HepG2 (cell line): ENCODE measurements around the gene PLA2R1. TPM values are rescaled to one million over a fixed set of nuclear protein-coding genes. Genes with fewer than 3 reads are reported as not detected.

Experiments used
- ATAC-seq: fragments of 200-7000 bp; cut with Tn5 transposase; 3 replicates; pipeline ENCODE4 v1.9.1; 2020; ENCODE audit warnings: mild to moderate bottlenecking, moderate library complexity
- BruUV-seq: library from RNA; stranded (reverse); fragments of 400-500 nt; replicated peaks from 2 replicates; lab custom pipeline; 2021; lab: Mats Ljungman, UMichigan
- CTCF ChIA-PET: fragments of 300-600 bp; formaldehyde crosslinking; extraction: SDS; loops from one replicate; lab custom pipeline; 2021; ENCODE audit warnings: low total read pairs, inconsistent platforms, low intra/inter-chr PET ratio; lab: Yijun Ruan, JAX
- POLR2A ChIA-PET: fragments of 350-600 bp; sonication (Branson Sonifier 250); formaldehyde crosslinking; loops from one replicate; lab custom pipeline; 2020; ENCODE audit warnings: antibody characterized with exemption, inconsistent platforms; lab: Yijun Ruan, JAX
- DNase-seq: peaks from one replicate; pipeline ENCODE4 v3.0.0-alpha.2; 2015; ENCODE audit warnings: low spot score
- FAIRE-seq: peaks from 3 replicates; lab custom pipeline; 2011; peaks lifted over from hg19 to GRCh38; lab: Jason Lieb, UNC
- H2AFZ ChIP-seq: one replicate; pipeline ENCODE4 v1.6.1; 2011; ENCODE audit warnings: low read length, inconsistent platforms
- H3K27ac ChIP-seq: fragments of 300-600 bp; 3 replicates; pipeline ENCODE4 v1.8.0; 2011; ENCODE audit warnings: mixed run types, mild to moderate bottlenecking, mixed read lengths, low read length, inconsistent platforms; ENCODE audit not compliant: insufficient read depth; ENCODE audit errors: extremely low read length
- H3K27me3 ChIP-seq, 2 experiments: fragments of 200-600 bp in 1 of 2; 2 replicates in 1 of 2; 3 replicates in 1 of 2; pipeline versions ENCODE4 v1.6.0 to v1.8.0; 2011; ENCODE audit warnings: low read length in 2 of 2, mild to moderate bottlenecking in 2 of 2, moderate library complexity in 2 of 2, inconsistent platforms in 1 of 2; ENCODE audit not compliant: insufficient read depth in 2 of 2, control insufficient read depth in 1 of 2
- H3K36me3 ChIP-seq, 2 experiments: fragments of 200-600 bp in 1 of 2; replicated peaks in 1 of 2; 2 replicates in 1 of 2; 3 replicates in 1 of 2; pipeline versions ENCODE4 v1.5.1 to v1.8.0; 2011; ENCODE audit warnings: low read length in 2 of 2, inconsistent platforms in 1 of 2; ENCODE audit not compliant: insufficient read depth in 2 of 2, control insufficient read depth in 1 of 2
- H3K4me1 ChIP-seq: 2 replicates; pipeline ENCODE4 v1.5.1; 2012; ENCODE audit warnings: low read length, inconsistent platforms; ENCODE audit not compliant: insufficient read depth
- H3K4me2 ChIP-seq: 2 replicates; pipeline ENCODE4 v1.6.0; 2011; ENCODE audit warnings: low read depth, low read length, inconsistent platforms
- H3K4me3 ChIP-seq, 3 experiments: fragments of 200-600 bp in 1 of 3; sonication (generic), shearing (Covaris generic) in 1 of 3; replicated peaks in 1 of 3; 2 replicates each; pipeline ENCODE4 v1.5.1; 2011 to 2016; ENCODE audit warnings: low read length in 3 of 3, inconsistent platforms in 2 of 3, low read depth in 2 of 3, mild to moderate bottlenecking in 2 of 3, control low read depth in 1 of 3, mixed read lengths in 1 of 3; ENCODE audit not compliant: insufficient read depth in 1 of 3
- H3K79me2 ChIP-seq: one replicate; pipeline ENCODE4 v1.6.1; 2011; ENCODE audit warnings: low read length, inconsistent platforms; ENCODE audit not compliant: insufficient read depth
- H3K9ac ChIP-seq: 2 replicates; pipeline ENCODE4 v1.6.0; 2011; ENCODE audit warnings: mild to moderate bottlenecking, low read depth, low read length, inconsistent platforms; ENCODE audit not compliant: insufficient read depth
- H3K9me3 ChIP-seq: 2 replicates; pipeline ENCODE4 v1.5.1; 2012; ENCODE audit warnings: mild to moderate bottlenecking, low read length
- H4K20me1 ChIP-seq: 2 replicates; pipeline ENCODE4 v1.6.0; 2011; ENCODE audit warnings: inconsistent platforms, mild to moderate bottlenecking, low read length, moderate library complexity; ENCODE audit not compliant: insufficient read depth
- ATM ChIP-seq: fragments of 450-650 bp; IDR thresholded peaks from 2 replicates; pipeline ENCODE4 v1.7.1; 2017; ENCODE audit warnings: mild to moderate bottlenecking, borderline replicate concordance
- KLF16 ChIP-seq, 2 experiments: sonication (generic) in 1 of 2; formaldehyde crosslinking in 1 of 2; IDR thresholded peaks; 2 replicates each; pipeline versions ENCODE4 v1.6.1 to v1.8.0; 2016 to 2023; ENCODE audit warnings: missing genetic modification reagents in 2 of 2, missing compliant biosample characterization in 1 of 2
- MIER2 ChIP-seq: IDR thresholded peaks from 2 replicates; pipeline ENCODE4 v1.6.1; 2016; ENCODE audit warnings: missing biosample characterization, missing genetic modification reagents
- NFIB ChIP-seq: sonication (generic); formaldehyde crosslinking; IDR thresholded peaks from 2 replicates; pipeline ENCODE4 v1.9.0; 2021; ENCODE audit warnings: missing genetic modification reagents, mild to moderate bottlenecking, borderline replicate concordance
- NR1H2 ChIP-seq: sonication (generic); formaldehyde crosslinking; IDR thresholded peaks from 2 replicates; pipeline ENCODE4 v1.8.1; 2022; ENCODE audit warnings: low read depth, missing genetic modification reagents, borderline replicate concordance
- TEAD3 ChIP-seq: optimal IDR thresholded peaks from 2 replicates; pipeline ENCODE3; 2016; ENCODE audit warnings: borderline replicate concordance
- YEATS4 ChIP-seq: sonication (generic); formaldehyde crosslinking; IDR thresholded peaks from 2 replicates; pipeline ENCODE4 v1.4.0; 2020; ENCODE audit warnings: missing genetic modification reagents, borderline replicate concordance
- ZNF619 ChIP-seq: sonication (generic); formaldehyde crosslinking; IDR thresholded peaks from 2 replicates; pipeline ENCODE4 v1.4.0; 2020; ENCODE audit warnings: mild to moderate bottlenecking, missing genetic modification reagents
- WGBS: methylation state at CpG from one replicate; pipeline ENCODE4 v1.1.6; 2017; ENCODE audit warnings: low lambda C conversion rate; 5-methylcytosine and 5-hydroxymethylcytosine counted together
- in situ Hi-C: cut with HindIII; loops from 2 replicates; pipeline ENCODE4 v1.10.0; 2017; ENCODE audit warnings: low pct_unique_long_range_greater_than_20kb; ENCODE audit not compliant: extremely low pct_ligation_motif_present
- intact Hi-C: fragments of 100-400 bp; cut with micrococcal nuclease; formaldehyde crosslinking; loops from one replicate; pipeline ENCODE4 v1.10.0; 2022; ENCODE audit not compliant: unreplicated experiment
- polyA plus RNA-seq, 8 experiments: library from polyadenylated mRNA; depleted of rRNA in 3 of 8; stranded (reverse) in 7 of 8; unstranded in 1 of 8; fragments of >200 nt; fragmentation: Illumina TruSeq in 4 of 8; extraction: Trizol in 4 of 8; gene quantifications; 2 replicates each; pipeline versions ENCODE4 v1.2.1 to v1.2.3, GENCODE V29; 2011 to 2016; ENCODE audit warnings: low read depth in 4 of 8, missing spikeins in 1 of 8, mixed read lengths in 1 of 8; ENCODE audit not compliant: insufficient read depth in 1 of 8
- total RNA-seq, 5 experiments: library from RNA; depleted of rRNA; stranded (reverse); fragments of >200 nt; fragmentation: Illumina TruSeq; extraction: Trizol; gene quantifications; 2 replicates each; pipeline ENCODE4 v1.2.3, GENCODE V29; 2016; ENCODE audit warnings: low read depth in 1 of 5
- TF ChIP-seq, protein P1 (sequence below): conservative IDR thresholded peaks from 2 replicates; pipeline ENCODE4 v1.6.1; 2018; ENCODE audit warnings: missing genetic modification reagents
- TF ChIP-seq, protein P2 (sequence below): sonication (generic); formaldehyde crosslinking; IDR thresholded peaks from 2 replicates; pipeline ENCODE4 v1.4.0; 2020; ENCODE audit warnings: missing genetic modification reagents, mild to moderate bottlenecking, borderline replicate concordance

Gene PLA2R1
- total and polyA plus RNA-seq, 2 of the 13 experiments (the other 11 are each of a cell fraction or from before 2014, with no cell fraction given) = not detected

DNA sequence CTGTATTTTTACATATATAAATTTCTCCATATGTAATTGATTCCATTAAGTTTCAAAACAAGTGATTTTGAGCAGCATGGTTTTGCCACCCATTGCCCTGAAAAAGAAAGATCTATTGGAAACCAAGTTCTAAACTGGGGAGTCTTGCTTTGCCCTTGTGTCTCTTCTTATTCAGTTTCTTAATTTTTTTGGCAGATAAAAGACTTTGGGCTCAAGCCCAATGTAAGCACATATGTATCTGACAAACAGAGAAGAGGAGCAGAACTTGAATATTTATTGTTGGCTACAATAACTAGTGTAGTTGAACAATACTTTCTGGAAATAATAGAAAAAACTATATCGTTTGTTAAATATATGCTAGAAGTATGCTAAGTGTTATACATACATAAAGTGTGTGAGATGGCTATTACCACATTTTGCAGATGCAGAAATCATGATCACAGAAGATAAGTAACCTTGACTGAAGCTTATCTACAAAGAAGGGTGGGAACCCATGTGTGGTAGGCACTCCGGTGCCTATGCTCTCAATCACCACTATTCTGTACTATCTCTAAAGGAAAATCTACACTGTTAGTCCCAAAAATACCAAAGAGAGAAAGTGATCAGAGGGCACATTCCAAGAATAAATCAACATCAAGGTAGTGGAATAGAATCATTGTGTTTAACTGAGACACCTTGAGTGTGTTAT, 109.1 kb downstream of the PLA2R1 start:
- Histone ChIP-seq H3K9ac (no peak overlapping the region), H3K4me2 (no peak overlapping the region), H3K27ac (no peak overlapping the region), H3K36me3 (no peaks in the 10 kb centered on the region), H2AFZ (no peak overlapping the region)
- WGBS = 45% methylated on average over 2 of the region's 2 CpGs
- no TSS peak for BruUV-seq
- in situ Hi-C loops = no loop called here
- CTCF ChIA-PET = no interaction called here
- ATAC-seq = no peak
- TF ChIP-seq, protein P1, sequence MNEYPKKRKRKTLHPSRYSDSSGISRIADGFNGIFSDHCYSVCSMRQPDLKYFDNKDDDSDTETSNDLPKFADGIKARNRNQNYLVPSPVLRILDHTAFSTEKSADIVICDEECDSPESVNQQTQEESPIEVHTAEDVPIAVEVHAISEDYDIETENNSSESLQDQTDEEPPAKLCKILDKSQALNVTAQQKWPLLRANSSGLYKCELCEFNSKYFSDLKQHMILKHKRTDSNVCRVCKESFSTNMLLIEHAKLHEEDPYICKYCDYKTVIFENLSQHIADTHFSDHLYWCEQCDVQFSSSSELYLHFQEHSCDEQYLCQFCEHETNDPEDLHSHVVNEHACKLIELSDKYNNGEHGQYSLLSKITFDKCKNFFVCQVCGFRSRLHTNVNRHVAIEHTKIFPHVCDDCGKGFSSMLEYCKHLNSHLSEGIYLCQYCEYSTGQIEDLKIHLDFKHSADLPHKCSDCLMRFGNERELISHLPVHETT (CRISPR knock-in tag) = no peak
- TF ChIP-seq, all 625 proteins: peak for 0
- DNase-seq (no peak), FAIRE-seq (no peak)
- Histone ChIP-seq H3K79me2 (no peaks in the 10 kb centered on the region), H3K9me3 (no peaks in the 10 kb centered on the region), H3K4me3 (no peak overlapping the region), H4K20me1 (no peaks in the 10 kb centered on the region; the same call in 1 of the 2 replicates), H3K4me1 (no peaks in the 10 kb centered on the region), H3K27me3 (no peaks in the 10 kb centered on the region)
- POLR2A ChIA-PET = no interaction called here
- intact Hi-C loops = no loop called here

DNA sequence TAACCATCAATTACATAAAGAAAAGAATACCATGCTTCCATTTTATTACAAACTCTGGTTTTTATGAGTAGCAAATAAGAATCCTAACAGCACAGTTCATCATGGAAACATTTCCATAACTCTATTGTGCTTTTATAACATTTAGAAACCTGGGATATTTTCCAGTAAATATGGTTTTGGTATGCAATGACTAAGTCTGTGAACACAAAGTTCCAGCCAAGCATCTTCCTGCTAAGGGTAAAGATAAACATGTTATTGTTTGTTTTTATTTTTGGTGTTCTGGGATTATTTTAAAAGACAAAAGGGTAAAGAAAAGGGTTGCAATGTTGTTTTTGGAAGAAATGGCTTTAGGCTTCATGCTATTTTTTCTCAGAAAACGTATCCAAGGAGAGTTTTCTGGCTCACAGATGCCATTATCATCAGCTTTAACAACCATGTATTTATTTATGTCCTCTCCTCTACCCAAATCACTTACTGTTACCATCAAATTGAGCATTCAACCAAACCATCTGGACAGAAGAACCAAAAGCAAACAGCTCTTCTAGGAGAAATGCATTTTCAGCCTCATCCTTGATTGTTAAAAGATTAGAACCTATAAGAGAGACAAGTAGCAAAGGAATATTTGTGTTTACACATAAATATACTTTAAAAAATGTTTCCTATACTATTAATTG, 116.0 kb downstream of the PLA2R1 start:
- no peak overlapping the region for H3K4me3 ChIP-seq
- H3K79me2 ChIP-seq = no peaks in the 10 kb centered on the region
- 3% methylated on average over 1 of the region's 1 CpG for WGBS
- no peak overlapping the region for H3K27ac ChIP-seq
- H3K4me2 ChIP-seq = no peak overlapping the region
- FAIRE-seq (no peak), DNase-seq (no peak), ATAC-seq (no peak)
- H2AFZ ChIP-seq = no peak overlapping the region
- no peaks in the 10 kb centered on the region for H3K27me3 ChIP-seq
- H3K36me3 ChIP-seq = no peaks in the 10 kb centered on the region
- no TSS peak for BruUV-seq
- ChIA-PET POLR2A (no interaction called here), CTCF (no interaction called here)
- in situ Hi-C loops (no loop called here), intact Hi-C loops (no loop called here)
- no peaks in the 10 kb centered on the region for H3K9me3 ChIP-seq
- H4K20me1 ChIP-seq = no peaks in the 10 kb centered on the region
- H3K4me1 ChIP-seq = no peaks in the 10 kb centered on the region
- no peak overlapping the region for H3K9ac ChIP-seq
- TF ChIP-seq, protein P2, sequence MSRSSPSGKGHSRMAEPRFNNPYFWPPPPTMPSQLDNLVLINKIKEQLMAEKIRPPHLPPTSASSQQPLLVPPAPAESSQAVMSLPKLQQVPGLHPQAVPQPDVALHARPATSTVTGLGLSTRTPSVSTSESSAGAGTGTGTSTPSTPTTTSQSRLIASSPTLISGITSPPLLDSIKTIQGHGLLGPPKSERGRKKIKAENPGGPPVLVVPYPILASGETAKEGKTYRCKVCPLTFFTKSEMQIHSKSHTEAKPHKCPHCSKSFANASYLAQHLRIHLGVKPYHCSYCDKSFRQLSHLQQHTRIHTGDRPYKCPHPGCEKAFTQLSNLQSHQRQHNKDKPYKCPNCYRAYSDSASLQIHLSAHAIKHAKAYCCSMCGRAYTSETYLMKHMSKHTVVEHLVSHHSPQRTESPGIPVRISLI (CRISPR knock-in tag) = no peak
- TF ChIP-seq KLF16 (CRISPR knock-in tag; IDR thresholded peaks at IDR 0.05) (no peak), TEAD3 (CRISPR knock-in tag) (no peak), MIER2 (CRISPR knock-in tag) (no peak), NR1H2 (CRISPR knock-in tag) (no peak), NFIB (CRISPR knock-in tag) (no peak), YEATS4 (CRISPR knock-in tag) (no peak), ATM (no peak), ZNF619 (CRISPR knock-in tag) (no peak)
